K562 (cell line): ENCODE data around the gene CMIP. TPM values are rescaled to one million over a fixed set of nuclear protein-coding genes. Genes with fewer than 3 reads are reported as not detected.

Experiments
- ARID3A ChIP-seq: IDR thresholded peaks from 2 replicates; pipeline ENCODE4 v1.6.1; 2012; ENCODE audit warnings: low read depth, low read length, improper control_type of control experiment, borderline replicate concordance
- CBX3 ChIP-seq, 2 experiments: IDR thresholded peaks; 1 replicate in 1 of 2; 2 replicates in 1 of 2; pipeline ENCODE4 v1.6.1; 2012; ENCODE audit warnings: inconsistent platforms in 2 of 2, low read length in 2 of 2, borderline replicate concordance in 1 of 2, control low read depth in 1 of 2
- CBX8 ChIP-seq: fragments of 200-600 bp; sonication (generic); IDR thresholded peaks from 2 replicates; pipeline ENCODE4 v1.6.1; 2012; ENCODE audit warnings: borderline replicate concordance, mixed run types, low read depth, mild to moderate bottlenecking, moderate library complexity, mixed read lengths, low read length, control low read depth, inconsistent platforms; ENCODE audit not compliant: poor library complexity, severe bottlenecking; ENCODE audit errors: extremely low read depth
- CEBPG ChIP-seq, 3 experiments: fragments of 200-800 bp in 1 of 3; sonication (Bioruptor generic) in 1 of 3; sonication (generic) in 1 of 3; formaldehyde crosslinking in 1 of 3; IDR thresholded peaks in 2 of 3; conservative IDR thresholded peaks in 1 of 3; 2 replicates each; pipeline versions ENCODE4 v1.6.1 to v1.8.0; 2016 to 2022; ENCODE audit warnings: missing compliant biosample characterization in 2 of 3, missing genetic modification characterization in 2 of 3, mild to moderate bottlenecking in 1 of 3, missing genetic modification reagents in 1 of 3
- CXXC5 ChIP-seq: fragments of 250-450 bp; sonication (Bioruptor Pico); IDR thresholded peaks from 2 replicates; pipeline ENCODE4 v1.8.0; 2022; ENCODE audit warnings: inconsistent platforms, mild to moderate bottlenecking, moderate library complexity
- JUND ChIP-seq, 2 experiments: IDR thresholded peaks; 2 replicates in 1 of 2; 3 replicates in 1 of 2; pipeline ENCODE4 v1.6.1; 2011; ENCODE audit warnings: borderline replicate concordance in 2 of 2, low read depth in 2 of 2, low read length in 2 of 2, improper control_type of control experiment in 1 of 2, missing biosample characterization in 1 of 2, missing genetic modification characterization in 1 of 2, missing genetic modification reagents in 1 of 2
- KDM1A ChIP-seq, 2 experiments: fragments of 450-650 bp; IDR thresholded peaks; 2 replicates each; pipeline ENCODE4 v1.6.1; 2016; ENCODE audit warnings: mild to moderate bottlenecking in 2 of 2
- MAFF ChIP-seq: IDR thresholded peaks from 2 replicates; pipeline ENCODE4 v1.6.1; 2012; ENCODE audit warnings: low read length, improper control_type of control experiment
- MED1 ChIP-seq: sonication (generic); formaldehyde crosslinking; IDR thresholded peaks from 2 replicates; pipeline ENCODE4 v1.8.1; 2023; ENCODE audit warnings: missing genetic modification reagents, borderline replicate concordance
- NKRF ChIP-seq: fragments of 450-650 bp; IDR thresholded peaks from 2 replicates; pipeline ENCODE4 v1.6.1; 2016; ENCODE audit warnings: borderline replicate concordance
- PBX2 ChIP-seq, 2 experiments: IDR thresholded peaks in 1 of 2; conservative IDR thresholded peaks in 1 of 2; 2 replicates each; pipeline ENCODE4 v1.6.1; 2016; ENCODE audit warnings: low read depth in 2 of 2, mild to moderate bottlenecking in 1 of 2, missing compliant biosample characterization in 1 of 2, missing genetic modification characterization in 1 of 2, moderate library complexity in 1 of 2
- POLR2H ChIP-seq: IDR thresholded peaks from 2 replicates; pipeline ENCODE4 v1.6.1; 2016; ENCODE audit warnings: missing genetic modification characterization, low read depth, mild to moderate bottlenecking, control low read depth, missing compliant biosample characterization, moderate library complexity
- TFAP4 ChIP-seq: sonication (generic); formaldehyde crosslinking; IDR thresholded peaks from 2 replicates; pipeline ENCODE4 v1.8.0; 2022; ENCODE audit warnings: missing genetic modification reagents, mild to moderate bottlenecking, moderate library complexity, borderline replicate concordance
- ZNF717 ChIP-seq: fragments of 250-450 bp; sonication (Bioruptor Pico); IDR thresholded peaks from 2 replicates; pipeline ENCODE4 v1.5.0; 2021
- ZSCAN32 ChIP-seq: fragments of 450-650 bp; formaldehyde crosslinking; IDR thresholded peaks from 2 replicates; pipeline ENCODE4 v1.4.0; 2020; ENCODE audit warnings: mild to moderate bottlenecking, moderate library complexity
- polyA plus RNA-seq, 8 experiments: library from polyadenylated mRNA; depleted of rRNA in 4 of 8; stranded (reverse) in 5 of 8; unstranded in 3 of 8; fragments of >200 nt; fragmentation: Nextera tagmentation in 2 of 8; fragmentation: Illumina TruSeq in 1 of 8; extraction: Ambion mirVana in 2 of 8; extraction: Trizol in 1 of 8; gene quantifications; 2 replicates each; pipeline versions ENCODE4 v1.2.1 to v1.2.3, GENCODE V29; 2011 to 2014; ENCODE audit warnings: inconsistent platforms in 1 of 8, missing spikeins in 1 of 8
- total RNA-seq, 7 experiments: library from RNA; depleted of rRNA in 6 of 7; stranded (reverse); fragments of >200 nt in 6 of 7; fragmentation: Illumina TruSeq in 2 of 7; extraction: Trizol in 2 of 7; gene quantifications; 2 replicates each; pipeline versions ENCODE4 v1.2.1 to v1.2.3, GENCODE V29; 2011 to 2021; ENCODE audit warnings: low replicate concordance in 1 of 7
- TF ChIP-seq, protein P1 (sequence below): sonication (generic); formaldehyde crosslinking; IDR thresholded peaks from 2 replicates; pipeline ENCODE4 v1.8.0; 2022; ENCODE audit warnings: missing genetic modification reagents, mild to moderate bottlenecking, borderline replicate concordance

CMIP gene
- total and polyA plus RNA-seq, 9 of the 15 experiments (the other 6 are each of a cell fraction or from before 2014, with no cell fraction given) = 0.94 to 82.5 (median 10.3) TPM

- TF ChIP-seq NKRF (peak; percentile 85; the same call in 1 of the 2 replicates), CXXC5 (CRISPR knock-in tag) (peak; percentile 20; the same call in 1 of the 2 replicates), CBX3 (IDR thresholded peaks at IDR 0.05; ENCODE audit: borderline replicate concordance in 1 of 2, low read length in 2 of 2) (peak in 1 of 2 experiments; percentile 43; a peak in 1 of 3 replicates), CBX8 (no peak), ARID3A (no peak), JUND (IDR thresholded peaks at IDR 0.05; ENCODE audit: borderline replicate concordance, low read depth, low read length) (peak; percentile 45; the same call in 1 of the 2 replicates), JUND (tag; IDR thresholded peaks at IDR 0.05; ENCODE audit: borderline replicate concordance, low read depth, low read length) (peak; percentile 66; the same call in 2 of the 3 replicates), MAFF (no peak), ZSCAN32 (no peak), KDM1A (IDR thresholded peaks at IDR 0.05) (no peak), POLR2H (no peak), PBX2 (CRISPR knock-in tag; IDR thresholded peaks at IDR 0.05; ENCODE audit: low read depth) (no peak), PBX2 (tag; conservative IDR thresholded peaks at IDR 0.05; ENCODE audit: low read depth) (peak; percentile 38; the same call in 1 of the 2 replicates), TFAP4 (peak; percentile 84), MED1 (no peak), CEBPG (CRISPR knock-in tag; IDR thresholded peaks at IDR 0.05) (no peak), CEBPG (tag; conservative IDR thresholded peaks at IDR 0.05 in 1 of 2, IDR thresholded peaks at IDR 0.05 in 1 of 2) (no peak), ZNF717 (CRISPR knock-in tag) (no peak)
- TF ChIP-seq, protein P1, sequence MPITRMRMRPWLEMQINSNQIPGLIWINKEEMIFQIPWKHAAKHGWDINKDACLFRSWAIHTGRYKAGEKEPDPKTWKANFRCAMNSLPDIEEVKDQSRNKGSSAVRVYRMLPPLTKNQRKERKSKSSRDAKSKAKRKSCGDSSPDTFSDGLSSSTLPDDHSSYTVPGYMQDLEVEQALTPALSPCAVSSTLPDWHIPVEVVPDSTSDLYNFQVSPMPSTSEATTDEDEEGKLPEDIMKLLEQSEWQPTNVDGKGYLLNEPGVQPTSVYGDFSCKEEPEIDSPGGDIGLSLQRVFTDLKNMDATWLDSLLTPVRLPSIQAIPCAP (CRISPR knock-in tag) = no peak
These were observed 60.5 kb downstream of the CMIP start (continued) for GRCh38 chr16:81505011-81505661.
